GM21381 (cell line): Measurements from ENCODE around the gene AUH.
A peak's percentile ranks its signal among the peaks of the same experiment; 100 is the strongest.
"Not testable (repeated sequence)": the region's sequence is repeated elsewhere in the genome, so short reads cannot be mapped to it uniquely, and the experiment has no call there.

Experiments used
- ATAC-seq: cut with Tn5 transposase; IDR thresholded peaks from one replicate; pipeline ENCODE4 v1.9.1; 2021; ENCODE audit warnings: mild to moderate bottlenecking, moderate library complexity; ENCODE audit not compliant: unreplicated experiment

AUH gene, protein sequence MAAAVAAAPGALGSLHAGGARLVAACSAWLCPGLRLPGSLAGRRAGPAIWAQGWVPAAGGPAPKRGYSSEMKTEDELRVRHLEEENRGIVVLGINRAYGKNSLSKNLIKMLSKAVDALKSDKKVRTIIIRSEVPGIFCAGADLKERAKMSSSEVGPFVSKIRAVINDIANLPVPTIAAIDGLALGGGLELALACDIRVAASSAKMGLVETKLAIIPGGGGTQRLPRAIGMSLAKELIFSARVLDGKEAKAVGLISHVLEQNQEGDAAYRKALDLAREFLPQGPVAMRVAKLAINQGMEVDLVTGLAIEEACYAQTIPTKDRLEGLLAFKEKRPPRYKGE

DNA sequence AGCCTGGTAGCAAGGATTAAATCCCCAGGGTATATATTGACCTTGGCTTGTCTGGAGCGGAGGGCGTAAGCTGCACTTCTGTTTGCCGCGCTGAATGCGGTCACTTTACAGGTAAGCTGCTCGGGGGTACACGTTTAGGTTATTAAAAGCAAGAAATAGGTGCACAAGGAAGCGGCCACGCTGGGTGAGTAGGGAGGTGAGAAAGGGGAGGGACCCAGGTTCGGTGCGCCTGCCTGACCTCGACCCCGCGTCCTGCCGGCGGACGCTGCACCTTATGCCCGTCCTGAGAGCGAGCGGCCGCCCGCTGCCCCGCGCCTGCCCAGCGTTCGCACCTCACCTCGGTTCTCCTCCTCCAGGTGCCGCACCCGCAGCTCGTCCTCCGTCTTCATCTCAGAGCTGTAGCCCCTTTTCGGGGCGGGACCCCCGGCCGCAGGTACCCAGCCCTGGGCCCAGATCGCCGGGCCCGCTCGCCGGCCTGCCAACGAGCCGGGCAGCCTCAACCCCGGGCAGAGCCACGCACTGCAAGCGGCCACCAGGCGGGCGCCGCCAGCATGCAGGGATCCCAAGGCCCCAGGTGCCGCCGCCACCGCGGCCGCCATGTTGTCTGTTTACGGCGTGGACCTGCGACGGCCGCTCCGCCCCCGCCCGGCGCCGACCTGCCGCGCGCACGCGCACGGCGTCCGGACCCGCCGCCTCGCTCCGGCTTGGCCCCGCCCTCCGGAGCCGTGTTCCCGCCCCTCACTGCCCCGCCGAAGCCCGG lies at the start of gene AUH:
Gene AUH (minus strand): TSS at position 628 of the 760 bp plus-strand sequence. CDS start 29 bp downstream, at position 599.
- ATAC-seq, result peak; percentile 86

GRCh38 chr9:91411096-91411771 lies 49.5 kb upstream of the AUH start:
- no peak for ATAC-seq

GRCh38 chr9:91410161-91410560 lies 48.4 kb upstream of the AUH start:
- no peak for ATAC-seq

GRCh38 chr9:91408475-91408874 lies 46.8 kb upstream of the AUH start:
- no peak for ATAC-seq

DNA sequence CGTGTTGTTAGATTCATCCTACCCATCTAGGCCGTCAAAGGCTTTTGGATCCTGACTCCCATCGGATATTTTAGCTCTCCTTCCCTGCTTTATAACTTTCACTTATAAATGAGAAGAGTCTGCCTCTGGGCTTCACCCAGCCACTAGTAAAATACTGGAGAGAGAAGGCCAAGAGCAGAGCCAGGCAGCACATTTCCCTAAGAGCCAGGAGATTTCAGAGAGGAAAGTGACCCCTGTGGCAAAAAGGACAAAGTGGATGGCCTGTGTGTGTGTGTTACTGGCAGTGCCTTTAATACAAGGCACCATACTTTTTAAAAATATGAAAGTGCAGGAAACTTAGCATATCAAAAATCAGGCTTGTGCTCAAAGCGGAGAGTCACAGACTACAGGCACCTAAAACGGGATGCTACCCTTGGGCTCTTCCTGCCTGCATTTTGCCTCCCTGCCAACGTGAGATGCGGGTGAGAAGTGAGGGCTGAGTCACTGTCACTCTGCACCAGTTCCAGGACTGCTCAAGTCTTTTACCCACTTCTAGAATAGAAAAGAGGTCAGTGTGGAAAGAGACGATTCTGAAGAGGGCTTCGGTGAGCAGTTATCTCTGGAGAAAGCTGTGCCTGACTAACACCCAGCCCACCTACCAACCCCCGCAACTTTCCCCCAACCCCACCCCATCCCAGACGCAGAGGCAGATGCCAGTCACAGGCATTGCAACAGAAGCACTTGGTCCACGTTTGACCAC lies 46.0 kb upstream of the AUH start:
- ATAC-seq, result no peak

GRCh38 chr9:91405343-91406077 lies 43.8 kb upstream of the AUH start:
- ATAC-seq, result no peak

- ATAC-seq, result no peak
Observed at GRCh38 chr9:91403665-91404543, 42.2 kb upstream of the AUH start.

DNA sequence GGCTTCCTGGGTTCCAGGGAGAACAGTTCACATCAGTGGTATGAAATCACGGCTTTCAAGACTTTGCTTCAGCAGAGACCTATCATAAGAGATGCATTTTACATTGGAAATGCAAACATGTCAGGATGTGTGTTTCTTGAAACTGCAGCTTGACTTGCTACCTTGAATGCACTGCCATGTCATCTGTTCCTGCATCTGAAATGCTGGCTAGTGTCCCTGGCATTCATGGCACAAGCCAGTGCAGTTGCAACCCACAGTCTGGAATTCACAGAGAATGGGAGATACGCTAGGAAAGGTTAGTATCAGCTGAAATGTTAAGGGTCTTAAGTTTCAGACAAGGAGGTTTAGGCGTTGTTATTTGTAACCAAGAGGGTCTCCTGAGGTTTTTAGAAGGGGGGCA lies 37.2 kb upstream of the AUH start:
- no peak for ATAC-seq

DNA sequence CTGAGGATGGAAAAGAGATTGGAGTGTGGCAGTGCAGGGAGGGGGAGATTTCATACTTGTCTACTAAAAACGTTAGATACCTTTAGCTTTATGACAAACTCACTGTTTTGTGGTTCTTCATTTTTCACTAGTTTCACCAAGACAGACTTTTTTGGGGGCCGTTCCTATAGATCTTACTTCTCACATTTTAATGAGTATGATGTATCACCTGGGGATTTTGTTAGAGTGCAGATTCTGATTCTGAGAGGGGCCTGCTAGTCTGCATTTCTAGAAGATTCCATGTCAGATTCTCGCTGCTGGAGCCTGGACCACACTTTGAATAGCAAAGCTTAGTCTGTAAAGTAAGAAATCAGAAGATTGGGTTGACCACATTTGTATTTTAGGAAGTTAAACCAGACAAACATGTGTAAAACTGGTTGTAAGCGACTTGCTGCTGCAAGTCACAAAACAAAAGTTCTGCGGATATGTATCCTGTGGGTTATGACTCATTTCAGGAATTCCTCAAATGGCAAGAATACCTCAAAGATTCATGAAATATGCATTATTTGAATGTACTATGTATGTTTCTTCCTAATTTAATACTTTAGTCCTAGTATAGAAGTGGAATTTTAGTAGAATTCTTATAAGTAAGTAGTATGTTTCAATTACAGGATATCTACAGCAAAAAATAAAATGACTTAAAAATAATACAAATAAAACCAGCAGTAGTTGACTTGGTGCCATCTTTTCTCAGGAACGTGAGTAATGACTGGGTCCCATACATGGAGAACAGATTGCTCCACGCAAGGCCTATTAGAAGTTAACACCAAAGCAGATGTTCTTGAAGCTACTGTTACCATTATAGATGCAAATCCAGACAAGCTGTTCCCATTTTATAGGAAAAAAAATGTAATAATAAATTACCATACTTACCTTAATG lies 34.1 kb upstream of the AUH start:
- peak; percentile 59 for ATAC-seq

- ATAC-seq, result no peak
Observed at GRCh38 chr9:91395106-91395552, 33.4 kb upstream of the AUH start.

DNA sequence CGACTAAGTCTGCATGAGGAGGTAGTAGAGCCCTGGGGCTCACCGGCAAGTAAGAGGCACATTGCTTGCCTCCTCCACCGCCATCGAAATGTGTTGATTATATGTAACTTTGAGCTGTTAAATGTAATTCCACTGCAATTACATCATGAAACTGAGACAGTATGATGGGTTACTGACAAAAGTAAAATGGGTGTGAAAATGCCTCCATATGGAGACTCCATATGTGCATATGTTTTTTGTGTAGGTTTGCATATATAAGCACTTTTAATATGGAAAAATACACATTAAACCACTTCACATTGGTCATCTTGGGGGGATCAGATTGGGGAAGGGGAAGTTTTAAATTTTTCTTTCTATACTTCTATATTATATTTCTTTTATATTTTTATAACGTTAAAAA lies 32.1 kb upstream of the AUH start:
- ATAC-seq, result no peak

GRCh38 chr9:91392435-91392834 lies 30.7 kb upstream of the AUH start:
- no peak for ATAC-seq

DNA sequence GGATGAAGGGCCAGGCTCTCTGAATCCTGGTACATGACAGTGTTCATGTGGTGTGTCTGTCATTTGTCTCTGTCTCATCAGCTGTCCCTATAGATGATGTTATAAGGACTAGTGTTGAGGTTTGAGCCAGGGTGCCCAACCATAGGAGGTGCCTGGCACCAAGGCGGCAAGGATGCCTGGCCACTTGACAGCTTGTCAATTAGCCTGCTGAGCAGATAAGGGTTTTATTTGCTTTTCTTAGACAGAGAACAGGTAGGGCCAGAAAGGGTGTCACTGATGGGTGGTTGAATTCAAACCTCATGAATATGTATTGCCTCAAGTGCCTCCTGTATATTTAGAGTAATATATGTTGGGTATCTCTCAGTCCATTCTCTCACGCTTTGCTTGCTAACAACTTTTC lies 30.1 kb upstream of the AUH start:
- ATAC-seq, result no peak

DNA sequence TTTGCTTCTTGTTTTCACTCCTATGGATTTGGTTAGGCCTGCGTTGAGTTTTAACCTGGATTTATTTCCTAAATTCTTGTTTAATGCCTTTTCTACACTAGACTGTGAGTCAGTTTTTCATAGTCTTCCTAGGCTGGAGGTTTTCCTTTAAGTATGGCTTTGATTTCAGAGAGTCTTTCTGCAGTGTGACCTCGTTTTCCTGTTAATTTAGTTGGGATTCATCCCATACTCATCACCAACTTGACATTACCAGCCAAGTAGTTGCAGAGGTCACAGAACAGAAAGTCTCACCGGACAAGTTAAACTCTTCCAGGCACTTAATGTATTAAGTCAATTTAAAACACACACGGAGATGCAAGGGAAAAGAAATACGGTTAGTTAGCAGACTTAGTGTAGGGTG lies 29.7 kb upstream of the AUH start:
- no peak for ATAC-seq

DNA sequence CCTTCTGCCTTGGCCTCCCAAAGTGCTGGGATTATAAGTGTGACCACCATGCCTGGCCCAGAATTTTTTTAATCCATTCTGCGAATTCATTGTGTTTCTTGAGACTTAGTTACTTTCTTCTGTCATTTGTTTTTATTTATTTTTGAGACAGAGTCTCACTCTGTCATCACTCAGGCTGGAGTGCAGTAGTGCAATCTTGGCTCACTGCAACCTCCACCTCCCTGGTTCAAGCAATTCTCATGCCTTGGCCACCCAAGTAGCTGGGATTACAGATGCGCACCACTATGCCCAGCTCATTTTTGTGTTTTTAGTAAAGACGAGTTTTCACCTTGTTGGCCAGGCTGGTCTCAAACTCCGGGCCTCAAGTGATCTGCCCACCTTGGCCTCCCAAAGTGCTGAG lies 28.0 kb upstream of the AUH start:
- ATAC-seq, result not testable (repeated sequence)

DNA sequence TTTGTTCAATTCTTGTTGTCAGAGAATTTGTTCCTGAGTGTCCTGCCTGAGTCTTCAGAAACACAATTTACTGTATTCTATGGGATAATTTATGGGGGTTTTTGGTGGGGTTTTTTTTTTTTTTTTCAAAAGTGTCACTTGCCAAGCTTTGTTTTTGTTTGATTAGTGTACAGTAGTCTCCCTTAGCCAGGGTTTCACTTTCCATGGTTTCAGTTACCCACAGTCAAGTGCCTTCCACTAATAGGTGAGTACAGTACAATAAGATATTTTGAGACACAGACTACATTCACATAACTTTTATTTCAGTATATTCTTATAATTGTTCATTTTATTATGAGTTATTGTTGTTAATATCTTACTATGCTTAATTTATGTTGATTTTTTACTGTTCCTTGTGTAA lies 25.0 kb upstream of the AUH start:
- no peak for ATAC-seq

- no peak for ATAC-seq
Observed at GRCh38 chr9:91384954-91385353, 23.2 kb upstream of the AUH start.

GRCh38 chr9:91383577-91383976 lies 21.9 kb upstream of the AUH start:
- no peak for ATAC-seq
